ENCODE measurements around the gene H1-8. TPM values are rescaled to one million over a fixed set of nuclear protein-coding genes. Genes with fewer than 3 reads are reported as not detected.

The H1-8 gene
- total RNA-seq, 1 experiment from 2014 or later, result not detected

GRCh38 chr3:129576514-129577352 is 33.8 kb downstream of the H1-8 start:
- no peak for TF ChIP-seq EZH2 (IDR thresholded peaks at IDR 0.05; ENCODE audit: low read depth)
- TF ChIP-seq, protein P1, sequence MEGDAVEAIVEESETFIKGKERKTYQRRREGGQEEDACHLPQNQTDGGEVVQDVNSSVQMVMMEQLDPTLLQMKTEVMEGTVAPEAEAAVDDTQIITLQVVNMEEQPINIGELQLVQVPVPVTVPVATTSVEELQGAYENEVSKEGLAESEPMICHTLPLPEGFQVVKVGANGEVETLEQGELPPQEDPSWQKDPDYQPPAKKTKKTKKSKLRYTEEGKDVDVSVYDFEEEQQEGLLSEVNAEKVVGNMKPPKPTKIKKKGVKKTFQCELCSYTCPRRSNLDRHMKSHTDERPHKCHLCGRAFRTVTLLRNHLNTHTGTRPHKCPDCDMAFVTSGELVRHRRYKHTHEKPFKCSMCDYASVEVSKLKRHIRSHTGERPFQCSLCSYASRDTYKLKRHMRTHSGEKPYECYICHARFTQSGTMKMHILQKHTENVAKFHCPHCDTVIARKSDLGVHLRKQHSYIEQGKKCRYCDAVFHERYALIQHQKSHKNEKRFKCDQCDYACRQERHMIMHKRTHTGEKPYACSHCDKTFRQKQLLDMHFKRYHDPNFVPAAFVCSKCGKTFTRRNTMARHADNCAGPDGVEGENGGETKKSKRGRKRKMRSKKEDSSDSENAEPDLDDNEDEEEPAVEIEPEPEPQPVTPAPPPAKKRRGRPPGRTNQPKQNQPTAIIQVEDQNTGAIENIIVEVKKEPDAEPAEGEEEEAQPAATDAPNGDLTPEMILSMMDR (conservative IDR thresholded peaks at IDR 0.05), result no peak
- POLR2A ChIA-PET (ENCODE audit: unreplicated experiment), result no interaction called here
- Histone ChIP-seq H3K9me2 (ENCODE audit: insufficient read depth) (no peaks in the 10 kb centered on the region), H3K27me3 (ENCODE audit: insufficient read depth, low read depth) (no peaks in the 10 kb centered on the region), H3K9me3 (ENCODE audit: insufficient read depth, low read depth) (no peaks in the 10 kb centered on the region), H3K4me1 (replicated peaks; ENCODE audit: insufficient read depth) (no peaks in the 10 kb centered on the region), H3K27ac (no peak overlapping the region), H4K20me1 (ENCODE audit: insufficient read depth) (no peaks in the 10 kb centered on the region), H3F3A (ENCODE audit: insufficient read depth, low read depth) (no peaks in the 10 kb centered on the region), H3K36me3 (ENCODE audit: low read depth) (no peaks in the 10 kb centered on the region), H3K4me2 (no peak overlapping the region), H3K4me3 (no peak overlapping the region), H3K79me2 (ENCODE audit: low read depth) (no peaks in the 10 kb centered on the region), H2AFZ (no peak overlapping the region)
- BruUV-seq (replicated peaks), result no TSS peak
- DNase-seq, result no peak
- intact Hi-C loops (cut with micrococcal nuclease; ENCODE audit: unreplicated experiment), result no loop called here
- CTCF ChIA-PET, result interaction anchor here (0.6 kb wide), 1 partner anchor 419 kb away, joined by 3 read pairs; no protein-coding TSS in a partner anchor

GRCh38 chr3:129577366-129577765 is 34.4 kb downstream of the H1-8 start:
- no peaks in the 10 kb centered on the region for H3K4me1 ChIP-seq (replicated peaks; ENCODE audit: insufficient read depth)
- H3K27ac ChIP-seq, result no peak overlapping the region
- no peaks in the 10 kb centered on the region for H3K36me3 ChIP-seq (ENCODE audit: low read depth)
- intact Hi-C loops (cut with micrococcal nuclease; ENCODE audit: unreplicated experiment), result no loop called here
- no peaks in the 10 kb centered on the region for H3K27me3 ChIP-seq (ENCODE audit: insufficient read depth, low read depth)
- no peak overlapping the region for H2AFZ ChIP-seq
- no peaks in the 10 kb centered on the region for H3K9me2 ChIP-seq (ENCODE audit: insufficient read depth)
- no peak overlapping the region for H3K4me2 ChIP-seq
- no peaks in the 10 kb centered on the region for H4K20me1 ChIP-seq (ENCODE audit: insufficient read depth)
- ChIA-PET CTCF (no interaction called here), POLR2A (ENCODE audit: unreplicated experiment) (no interaction called here)
- no peak for DNase-seq
- no peaks in the 10 kb centered on the region for H3K79me2 ChIP-seq (ENCODE audit: low read depth)
- TF ChIP-seq, protein P1 (conservative IDR thresholded peaks at IDR 0.05), result no peak
- TF ChIP-seq EZH2 (IDR thresholded peaks at IDR 0.05; ENCODE audit: low read depth), result no peak
- H3F3A ChIP-seq (ENCODE audit: insufficient read depth, low read depth), result no peaks in the 10 kb centered on the region
- no TSS peak for BruUV-seq (replicated peaks)
- no peaks in the 10 kb centered on the region for H3K9me3 ChIP-seq (ENCODE audit: insufficient read depth, low read depth)
- no peak overlapping the region for H3K4me3 ChIP-seq

- Histone ChIP-seq H3K4me1 (replicated peaks; ENCODE audit: insufficient read depth) (no peaks in the 10 kb centered on the region), H3K9me3 (ENCODE audit: insufficient read depth, low read depth) (no peaks in the 10 kb centered on the region), H3K27ac (no peak overlapping the region), H3K4me2 (no peak overlapping the region), H3K27me3 (ENCODE audit: insufficient read depth, low read depth) (no peaks in the 10 kb centered on the region), H4K20me1 (ENCODE audit: insufficient read depth) (no peaks in the 10 kb centered on the region), H3K36me3 (ENCODE audit: low read depth) (no peaks in the 10 kb centered on the region), H3F3A (ENCODE audit: insufficient read depth, low read depth) (no peaks in the 10 kb centered on the region), H3K4me3 (no peak overlapping the region), H2AFZ (no peak overlapping the region), H3K79me2 (ENCODE audit: low read depth) (no peaks in the 10 kb centered on the region), H3K9me2 (ENCODE audit: insufficient read depth) (no peaks in the 10 kb centered on the region)
- intact Hi-C loops (cut with micrococcal nuclease; ENCODE audit: unreplicated experiment), result no loop called here
- no peak for TF ChIP-seq EZH2 (IDR thresholded peaks at IDR 0.05; ENCODE audit: low read depth)
- TF ChIP-seq, protein P1 (conservative IDR thresholded peaks at IDR 0.05), result no peak
- ChIA-PET POLR2A (ENCODE audit: unreplicated experiment) (no interaction called here), CTCF (no interaction called here)
- no peak for DNase-seq
- BruUV-seq (replicated peaks), result no TSS peak
These were observed 35.2 kb downstream of the H1-8 start for GRCh38 chr3:129577925-129578786.
